HG03378 (cell line): ENCODE results near the gene C16orf90.
"Not testable (repeated sequence)": the region's sequence is repeated elsewhere in the genome, so short reads cannot be mapped to it uniquely, and the experiment has no call there.

ENCODE experiments used
- ATAC-seq: cut with Tn5 transposase; IDR thresholded peaks from one replicate; pipeline ENCODE4 v1.9.1; 2021; ENCODE audit warnings: mild to moderate bottlenecking, moderate library complexity; ENCODE audit not compliant: unreplicated experiment

The C16orf90 gene

GRCh38 chr16:3485097-3485745, 10.1 kb downstream of the C16orf90 start:
- no peak for ATAC-seq

GRCh38 chr16:3484318-3485096, 10.8 kb downstream of the C16orf90 start:
- no peak for ATAC-seq

GRCh38 chr16:3482659-3483241, 12.5 kb downstream of the C16orf90 start:
- no peak for ATAC-seq

- no peak for ATAC-seq
These were observed 13.3 kb downstream of the C16orf90 start for GRCh38 chr16:3481696-3482658.

- no peak for ATAC-seq
These were observed 14.2 kb downstream of the C16orf90 start for GRCh38 chr16:3480901-3481695.

- ATAC-seq, result no peak
These were observed 15.6 kb downstream of the C16orf90 start for GRCh38 chr16:3479654-3480216.

- no peak for ATAC-seq
These were observed 16.9 kb downstream of the C16orf90 start for GRCh38 chr16:3478242-3478925.

GRCh38 chr16:3476409-3476808, 18.9 kb downstream of the C16orf90 start:
- no peak for ATAC-seq

- no peak for ATAC-seq
These were observed 19.5 kb downstream of the C16orf90 start for GRCh38 chr16:3475604-3476375.

- ATAC-seq, result not testable (repeated sequence)
These were observed 20.4 kb downstream of the C16orf90 start for GRCh38 chr16:3474870-3475269.

- no peak for ATAC-seq
These were observed 21.0 kb downstream of the C16orf90 start for GRCh38 chr16:3474136-3474779.

GRCh38 chr16:3473596-3473943, 21.7 kb downstream of the C16orf90 start:
- ATAC-seq, result not testable (repeated sequence)

- ATAC-seq, result no peak
These were observed 22.3 kb downstream of the C16orf90 start for GRCh38 chr16:3472878-3473595.

- ATAC-seq, result no peak
These were observed 23.6 kb downstream of the C16orf90 start for GRCh38 chr16:3471518-3472176.

- ATAC-seq, result no peak
These were observed 24.6 kb downstream of the C16orf90 start for GRCh38 chr16:3470723-3471122.

GRCh38 chr16:3469736-3470135, 25.6 kb downstream of the C16orf90 start:
- ATAC-seq, result no peak

GRCh38 chr16:3468501-3468900, 26.8 kb downstream of the C16orf90 start:
- ATAC-seq, result no peak
